WTC11 (cell line): ENCODE measurements around the gene ESR2. TPM values are rescaled to one million over a fixed set of nuclear protein-coding genes. Genes with fewer than 3 reads are reported as not detected.

ENCODE experiments used
- ATAC-seq: fragments of 200-7000 bp; cut with Tn5 transposase; 2 replicates; pipeline ENCODE4 v1.10.0; 2021; ENCODE audit warnings: mild to moderate bottlenecking, moderate library complexity
- CTCF ChIA-PET: fragments of 300-600 bp; sonication (Branson Sonifier 250); formaldehyde crosslinking; loops from one replicate; lab custom pipeline; 2021; ENCODE audit warnings: antibody characterized with exemption; lab: Charles Lee
- POLR2A ChIA-PET: fragments of 350-600 bp; sonication (Branson Sonifier 250); formaldehyde crosslinking; loops from one replicate; lab custom pipeline; 2021; ENCODE audit warnings: antibody characterized with exemption; lab: Charles Lee
- DNase-seq: peaks from one replicate; pipeline ENCODE4 v3.0.0; 2021; ENCODE audit warnings: low spot score
- H3K27ac Mint-ChIP-seq: 2 replicates; pipeline ENCODE4 v1.8.0; 2021; ENCODE audit warnings: mixed read lengths
- H3K27me3 Mint-ChIP-seq: 2 replicates; pipeline ENCODE4 v1.8.0; 2021; ENCODE audit warnings: low read depth, mild to moderate bottlenecking, moderate library complexity, mixed read lengths
- H3K36me3 Mint-ChIP-seq: 2 replicates; pipeline ENCODE4 v1.8.0; 2021; ENCODE audit warnings: mixed read lengths
- H3K4me1 Mint-ChIP-seq: 2 replicates; pipeline ENCODE4 v1.8.0; 2022; ENCODE audit warnings: mixed read lengths
- H3K4me3 Mint-ChIP-seq: 2 replicates; pipeline ENCODE4 v1.8.0; 2021; ENCODE audit warnings: mild to moderate bottlenecking, moderate library complexity, mixed read lengths
- H3K9me3 Mint-ChIP-seq: 2 replicates; pipeline ENCODE4 v1.8.0; 2021; ENCODE audit warnings: mixed read lengths
- ATF3 ChIP-seq: sonication (generic); formaldehyde crosslinking; conservative IDR thresholded peaks from 2 replicates; pipeline ENCODE4 v1.8.1; 2022; ENCODE audit warnings: mild to moderate bottlenecking, missing genetic modification reagents
- CTCF ChIP-seq: fragments of 200-600 bp; IDR thresholded peaks from 2 replicates; pipeline ENCODE4 v1.8.0; 2022; ENCODE audit warnings: antibody characterized with exemption
- ETV6 ChIP-seq: sonication (generic); formaldehyde crosslinking; IDR thresholded peaks from 2 replicates; pipeline ENCODE4 v1.8.1; 2022; ENCODE audit warnings: mild to moderate bottlenecking, missing genetic modification reagents
- IRF1 ChIP-seq: sonication (generic); formaldehyde crosslinking; IDR thresholded peaks from 2 replicates; pipeline ENCODE4 v1.8.0; 2023; ENCODE audit warnings: missing genetic modification reagents
- IRF2 ChIP-seq: sonication (generic); formaldehyde crosslinking; IDR thresholded peaks from 2 replicates; pipeline ENCODE4 v1.8.0; 2022; ENCODE audit warnings: low read depth, missing genetic modification reagents, borderline replicate concordance
- JAZF1 ChIP-seq: fragments of 250-450 bp; sonication (Bioruptor Pico); IDR thresholded peaks from 2 replicates; pipeline ENCODE4 v1.9.0; 2021; ENCODE audit warnings: moderate library complexity, mild to moderate bottlenecking, inconsistent platforms
- JUN ChIP-seq: sonication (generic); formaldehyde crosslinking; IDR thresholded peaks from 2 replicates; pipeline ENCODE4 v1.8.0; 2023; ENCODE audit warnings: mild to moderate bottlenecking, missing genetic modification reagents
- MXD4 ChIP-seq: fragments of 250-450 bp; sonication (Bioruptor Pico); IDR thresholded peaks from 2 replicates; pipeline ENCODE4 v1.8.0; 2021; ENCODE audit warnings: mild to moderate bottlenecking, moderate library complexity, borderline replicate concordance
- NFYB ChIP-seq: sonication (generic); formaldehyde crosslinking; conservative IDR thresholded peaks from 2 replicates; pipeline ENCODE4 v1.8.0; 2022; ENCODE audit warnings: low read depth, missing genetic modification reagents
- NR1H2 ChIP-seq: sonication (generic); formaldehyde crosslinking; IDR thresholded peaks from 2 replicates; pipeline ENCODE4 v1.9.0; 2021; ENCODE audit warnings: mild to moderate bottlenecking, moderate library complexity, missing genetic modification reagents
- PRRX2 ChIP-seq: fragments of 250-450 bp; sonication (Bioruptor Pico); IDR thresholded peaks from 2 replicates; pipeline ENCODE4 v1.8.0; 2021; ENCODE audit warnings: mild to moderate bottlenecking
- USF2 ChIP-seq: sonication (generic); formaldehyde crosslinking; IDR thresholded peaks from 2 replicates; pipeline ENCODE4 v1.8.1; 2023; ENCODE audit warnings: mild to moderate bottlenecking, missing genetic modification reagents, moderate library complexity
- ZNF219 ChIP-seq: sonication (generic); formaldehyde crosslinking; IDR thresholded peaks from 2 replicates; pipeline ENCODE4 v1.8.0; 2023; ENCODE audit warnings: missing genetic modification reagents, mild to moderate bottlenecking, borderline replicate concordance
- ZNF232 ChIP-seq: sonication (generic); formaldehyde crosslinking; IDR thresholded peaks from 2 replicates; pipeline ENCODE4 v1.8.0; 2022; ENCODE audit warnings: mild to moderate bottlenecking, missing genetic modification reagents
- ZNF281 ChIP-seq: sonication (generic); formaldehyde crosslinking; IDR thresholded peaks from 2 replicates; pipeline ENCODE4 v1.8.0; 2023; ENCODE audit warnings: mild to moderate bottlenecking, missing genetic modification reagents
- ZNF317 ChIP-seq: sonication (generic); formaldehyde crosslinking; IDR thresholded peaks from 2 replicates; pipeline ENCODE4 v1.8.1; 2023; ENCODE audit warnings: low read depth, mild to moderate bottlenecking, moderate library complexity, missing genetic modification reagents, borderline replicate concordance
- ZNF396 ChIP-seq: fragments of 250-450 bp; sonication (Bioruptor Pico); IDR thresholded peaks from 2 replicates; pipeline ENCODE4 v1.8.0; 2021; ENCODE audit warnings: mild to moderate bottlenecking, moderate library complexity, borderline replicate concordance
- ZNF423 ChIP-seq: fragments of 250-450 bp; sonication (Bioruptor Pico); IDR thresholded peaks from 2 replicates; pipeline ENCODE4 v2.1.2; 2022; ENCODE audit warnings: mild to moderate bottlenecking, moderate library complexity
- ZSCAN18 ChIP-seq: fragments of 250-450 bp; sonication (Bioruptor Pico); IDR thresholded peaks from 2 replicates; pipeline ENCODE4 v2.1.2; 2022; ENCODE audit warnings: mild to moderate bottlenecking, moderate library complexity
- total RNA-seq: library from RNA; stranded (reverse); gene quantifications from 3 replicates; pipeline ENCODE4 v1.2.3, GENCODE V29; 2021
- TF ChIP-seq, protein P1 (sequence below): sonication (generic); formaldehyde crosslinking; IDR thresholded peaks from 2 replicates; pipeline ENCODE4 v1.8.0; 2022; ENCODE audit warnings: mild to moderate bottlenecking, missing genetic modification reagents
- TF ChIP-seq, protein P2 (sequence below): fragments of 250-450 bp; sonication (Bioruptor Pico); IDR thresholded peaks from 2 replicates; pipeline ENCODE4 v1.9.0; 2021; ENCODE audit warnings: mild to moderate bottlenecking

Gene ESR2
- total RNA-seq, 1 experiment from 2014 or later: 0.50 TPM

GRCh38 chr14:64193821-64194220, 100.3 kb downstream of the ESR2 start:
- Mint-ChIP-seq H3K27ac (peak overlapping the region; percentile 78), H3K9me3 (no peaks in the 10 kb centered on the region), H3K4me3 (no peak overlapping the region), H3K4me1 (peaks cover 72% of the 10 kb centered on the region), H3K27me3 (no peaks in the 10 kb centered on the region), H3K36me3 (peaks cover 33% of the 10 kb centered on the region)
- TF ChIP-seq PRRX2 (no peak), ZNF219 (CRISPR knock-in tag) (no peak), ZNF317 (CRISPR knock-in tag) (no peak), JUN (CRISPR knock-in tag) (no peak), ZNF281 (CRISPR knock-in tag) (no peak), ZNF396 (CRISPR knock-in tag) (no peak), ATF3 (CRISPR knock-in tag) (no peak), USF2 (CRISPR knock-in tag) (no peak), IRF2 (no peak), ZSCAN18 (CRISPR knock-in tag) (no peak), MXD4 (CRISPR knock-in tag) (no peak)
- TF ChIP-seq, protein P1, sequence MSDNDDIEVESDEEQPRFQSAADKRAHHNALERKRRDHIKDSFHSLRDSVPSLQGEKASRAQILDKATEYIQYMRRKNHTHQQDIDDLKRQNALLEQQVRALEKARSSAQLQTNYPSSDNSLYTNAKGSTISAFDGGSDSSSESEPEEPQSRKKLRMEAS (CRISPR knock-in tag): no peak
- ATAC-seq (no peak), DNase-seq (no peak)
- ChIA-PET POLR2A (no interaction called here), CTCF (interaction anchor here (0.7 to 1.3 kb wide), 3 partner anchors 56 to 109 kb away, joined by 4 read pairs; no protein-coding TSS in a partner anchor)

DNA sequence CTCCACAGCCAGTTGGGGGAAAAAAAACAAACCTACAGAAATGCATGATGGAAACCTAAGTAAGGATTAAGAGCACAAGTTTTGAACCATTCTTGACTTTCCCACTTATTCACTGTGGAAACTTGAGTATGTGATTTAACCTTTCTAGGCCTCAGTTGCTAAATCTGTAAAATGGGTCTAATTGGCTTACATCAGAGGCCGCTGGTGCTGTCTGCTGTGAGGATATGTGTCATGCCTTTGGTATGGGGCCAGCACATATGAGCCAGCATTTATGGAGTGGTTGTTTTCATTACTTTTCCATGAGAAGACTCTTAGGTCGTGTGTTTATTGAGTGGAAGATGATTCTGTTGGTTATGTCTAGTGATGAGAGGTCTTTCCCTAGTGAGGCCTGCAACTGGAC, 102.4 kb downstream of the ESR2 start:
- ChIA-PET CTCF (no interaction called here), POLR2A (no interaction called here)
- TF ChIP-seq, protein P2, sequence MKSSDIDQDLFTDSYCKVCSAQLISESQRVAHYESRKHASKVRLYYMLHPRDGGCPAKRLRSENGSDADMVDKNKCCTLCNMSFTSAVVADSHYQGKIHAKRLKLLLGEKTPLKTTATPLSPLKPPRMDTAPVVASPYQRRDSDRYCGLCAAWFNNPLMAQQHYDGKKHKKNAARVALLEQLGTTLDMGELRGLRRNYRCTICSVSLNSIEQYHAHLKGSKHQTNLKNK (CRISPR knock-in tag): no peak
- TF ChIP-seq ZNF232 (CRISPR knock-in tag) (no peak), NR1H2 (CRISPR knock-in tag) (no peak), ETV6 (CRISPR knock-in tag) (no peak), CTCF (no peak), NFYB (CRISPR knock-in tag) (no peak), ZNF423 (CRISPR knock-in tag) (no peak), IRF1 (CRISPR knock-in tag) (no peak), JAZF1 (CRISPR knock-in tag) (no peak)
- Mint-ChIP-seq H3K27ac (peak overlapping the region; percentile 65), H3K4me1 (peaks cover 75% of the 10 kb centered on the region), H3K9me3 (no peaks in the 10 kb centered on the region), H3K4me3 (no peak overlapping the region), H3K27me3 (no peaks in the 10 kb centered on the region), H3K36me3 (peaks cover 42% of the 10 kb centered on the region)
- DNase-seq (no peak), ATAC-seq (no peak)
